Caco-2 (cell line): ENCODE data around the gene LRRC47. TPM values are rescaled to one million over a fixed set of nuclear protein-coding genes. Genes with fewer than 3 reads are reported as not detected.

Experiments used
- BruUV-seq: library from RNA; stranded (reverse); fragments of 400-500 nt; replicated peaks from 2 replicates; lab custom pipeline; 2021; lab: Mats Ljungman, UMichigan
- CTCF ChIA-PET: fragments of 300-600 bp; sonication (Branson Sonifier 250); formaldehyde crosslinking; loops from one replicate; lab custom pipeline; 2022; ENCODE audit warnings: antibody characterized with exemption; lab: Charles Lee
- POLR2A ChIA-PET: fragments of 300-600 bp; sonication (Branson Sonifier 250); formaldehyde crosslinking; loops from one replicate; lab custom pipeline; 2022; ENCODE audit warnings: antibody characterized with exemption; lab: Charles Lee
- DNase-seq, 2 experiments: peaks; one replicate each; pipeline versions ENCODE4 v3.0.0 to v3.0.0-alpha.2; 2020 to 2022
- H3K27me3 ChIP-seq: replicated peaks from 2 replicates; pipeline ENCODE4 v1.6.0; 2011; ENCODE audit warnings: low read length; ENCODE audit not compliant: control insufficient read depth, insufficient read depth
- H3K36me3 ChIP-seq: 2 replicates; pipeline ENCODE4 v1.5.1; 2011; ENCODE audit warnings: low read length; ENCODE audit not compliant: control insufficient read depth, insufficient read depth
- H3K4me1 ChIP-seq: fragments of 250-450 bp; sonication (Bioruptor Pico); 2 replicates; pipeline ENCODE4 v1.5.1; 2020; ENCODE audit warnings: mild to moderate bottlenecking
- H3K4me3 ChIP-seq: 2 replicates; pipeline ENCODE4 v1.5.1; 2011; ENCODE audit warnings: low read depth, mild to moderate bottlenecking, control low read depth, low read length
- H3K9me3 ChIP-seq: fragments of 250-450 bp; sonication (Bioruptor Pico); 2 replicates; pipeline ENCODE4 v1.5.1; 2020; ENCODE audit warnings: mild to moderate bottlenecking, moderate library complexity
- H3K27ac Mint-ChIP-seq: one replicate; pipeline ENCODE4 v1.8.0; 2022; ENCODE audit warnings: mixed read lengths; ENCODE audit not compliant: unreplicated experiment
- H3K27me3 Mint-ChIP-seq: one replicate; pipeline ENCODE4 v1.8.0; 2022; ENCODE audit warnings: mixed read lengths; ENCODE audit not compliant: insufficient read depth, unreplicated experiment
- H3K36me3 Mint-ChIP-seq: one replicate; pipeline ENCODE4 v1.8.0; 2022; ENCODE audit warnings: mild to moderate bottlenecking, mixed read lengths; ENCODE audit not compliant: insufficient read depth, unreplicated experiment
- H3K4me1 Mint-ChIP-seq: one replicate; pipeline ENCODE4 v1.8.0; 2022; ENCODE audit warnings: low read depth, mixed read lengths; ENCODE audit not compliant: unreplicated experiment
- H3K4me3 Mint-ChIP-seq: one replicate; pipeline ENCODE4 v1.8.0; 2022; ENCODE audit warnings: mild to moderate bottlenecking, moderate library complexity, mixed read lengths; ENCODE audit not compliant: unreplicated experiment
- H3K9me3 Mint-ChIP-seq: one replicate; pipeline ENCODE4 v1.8.0; 2022; ENCODE audit warnings: mixed read lengths; ENCODE audit not compliant: unreplicated experiment
- intact Hi-C: fragments of 100-400 bp; cut with micrococcal nuclease; formaldehyde crosslinking; loops from one replicate; pipeline ENCODE4 v1.10.0; 2022; ENCODE audit not compliant: unreplicated experiment
- total RNA-seq: library from RNA; stranded (reverse); gene quantifications from 2 replicates; pipeline ENCODE4 v1.2.3, GENCODE V29; 2022
- TF ChIP-seq, protein P1 (sequence below), 2 experiments: fragments of 200-600 bp in 1 of 2; IDR thresholded peaks; 1 replicate in 1 of 2; 2 replicates in 1 of 2; pipeline versions ENCODE4 v1.5.1 to v1.8.0; 2011 to 2022; ENCODE audit warnings: antibody characterized with exemption in 1 of 2, control low read depth in 1 of 2, inconsistent platforms in 1 of 2, low read depth in 1 of 2, low read length in 1 of 2, mild to moderate bottlenecking in 1 of 2, moderate library complexity in 1 of 2; ENCODE audit not compliant: insufficient read depth in 1 of 2, severe bottlenecking in 1 of 2, unreplicated experiment in 1 of 2

LRRC47 gene
- total RNA-seq, 1 experiment from 2014 or later: 48.5 TPM

DNA sequence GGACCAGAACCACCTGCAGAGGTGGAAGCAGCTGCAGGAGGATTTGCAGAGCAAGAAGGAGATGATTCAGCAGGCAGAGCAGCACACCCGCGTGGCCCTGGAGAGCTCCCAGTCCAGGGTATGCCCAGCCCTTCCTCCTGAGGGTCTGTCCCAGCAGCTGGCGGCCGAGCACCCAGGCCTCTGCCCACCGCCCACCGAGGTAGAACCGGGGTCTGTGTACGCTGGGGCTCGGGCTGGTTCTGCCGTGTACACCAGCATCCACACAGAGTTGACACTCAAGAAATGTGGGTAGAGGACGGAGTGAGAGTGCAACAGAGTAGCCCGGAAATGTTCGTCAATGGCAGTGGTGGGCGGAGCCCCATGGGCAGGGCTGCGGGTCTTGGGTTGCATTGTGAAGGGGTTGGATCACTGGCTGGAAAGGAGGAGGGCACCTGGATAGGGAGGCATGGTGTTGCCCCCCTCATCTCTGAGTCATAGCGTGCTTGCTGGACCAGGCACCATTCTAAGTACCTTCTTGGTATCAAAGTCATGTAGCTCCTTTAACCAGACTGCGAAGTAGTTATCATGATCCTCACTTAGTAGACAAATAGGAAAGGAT, 28.9 kb downstream of the LRRC47 start:
- TF ChIP-seq, protein P1, sequence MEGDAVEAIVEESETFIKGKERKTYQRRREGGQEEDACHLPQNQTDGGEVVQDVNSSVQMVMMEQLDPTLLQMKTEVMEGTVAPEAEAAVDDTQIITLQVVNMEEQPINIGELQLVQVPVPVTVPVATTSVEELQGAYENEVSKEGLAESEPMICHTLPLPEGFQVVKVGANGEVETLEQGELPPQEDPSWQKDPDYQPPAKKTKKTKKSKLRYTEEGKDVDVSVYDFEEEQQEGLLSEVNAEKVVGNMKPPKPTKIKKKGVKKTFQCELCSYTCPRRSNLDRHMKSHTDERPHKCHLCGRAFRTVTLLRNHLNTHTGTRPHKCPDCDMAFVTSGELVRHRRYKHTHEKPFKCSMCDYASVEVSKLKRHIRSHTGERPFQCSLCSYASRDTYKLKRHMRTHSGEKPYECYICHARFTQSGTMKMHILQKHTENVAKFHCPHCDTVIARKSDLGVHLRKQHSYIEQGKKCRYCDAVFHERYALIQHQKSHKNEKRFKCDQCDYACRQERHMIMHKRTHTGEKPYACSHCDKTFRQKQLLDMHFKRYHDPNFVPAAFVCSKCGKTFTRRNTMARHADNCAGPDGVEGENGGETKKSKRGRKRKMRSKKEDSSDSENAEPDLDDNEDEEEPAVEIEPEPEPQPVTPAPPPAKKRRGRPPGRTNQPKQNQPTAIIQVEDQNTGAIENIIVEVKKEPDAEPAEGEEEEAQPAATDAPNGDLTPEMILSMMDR (IDR thresholded peaks at IDR 0.05; ENCODE audit: insufficient read depth in 1 of 2, low read depth in 1 of 2, low read length in 1 of 2, severe bottlenecking in 1 of 2, unreplicated experiment in 1 of 2): no peak
- peaks cover 7% of the 10 kb centered on the region for H3K9me3 Mint-ChIP-seq
- Histone ChIP-seq H3K27me3 (no peaks in the 10 kb centered on the region), H3K9me3 (no peaks in the 10 kb centered on the region), H3K4me3 (no peak overlapping the region), H3K4me1 (no peaks in the 10 kb centered on the region), H3K36me3 (no peaks in the 10 kb centered on the region)
- DNase-seq: no peak
- intact Hi-C loops: no loop called here
- H3K27me3 Mint-ChIP-seq: peaks cover 15% of the 10 kb centered on the region
- H3K36me3 Mint-ChIP-seq: no peaks in the 10 kb centered on the region
- no TSS peak for BruUV-seq
- H3K27ac Mint-ChIP-seq: no peak overlapping the region
- POLR2A ChIA-PET: interaction anchor here (0.6 kb wide), 1 partner anchor 20 kb away, joined by 6 read pairs; no protein-coding TSS in a partner anchor
- H3K4me3 Mint-ChIP-seq: no peak overlapping the region
- CTCF ChIA-PET: no interaction called here
- H3K4me1 Mint-ChIP-seq: no peaks in the 10 kb centered on the region

- Histone ChIP-seq H3K9me3 (no peaks in the 10 kb centered on the region), H3K36me3 (no peaks in the 10 kb centered on the region), H3K27me3 (no peaks in the 10 kb centered on the region), H3K4me1 (no peaks in the 10 kb centered on the region), H3K4me3 (no peak overlapping the region)
- intact Hi-C loops: no loop called here
- TF ChIP-seq, protein P1 (IDR thresholded peaks at IDR 0.05; ENCODE audit: insufficient read depth in 1 of 2, low read depth in 1 of 2, low read length in 1 of 2, severe bottlenecking in 1 of 2, unreplicated experiment in 1 of 2): no peak
- H3K27ac Mint-ChIP-seq: no peak overlapping the region
- H3K9me3 Mint-ChIP-seq: peaks cover 7% of the 10 kb centered on the region
- ChIA-PET CTCF (no interaction called here), POLR2A (no interaction called here)
- peaks cover 6% of the 10 kb centered on the region for H3K4me1 Mint-ChIP-seq
- no peaks in the 10 kb centered on the region for H3K36me3 Mint-ChIP-seq
- DNase-seq: no peak
- no peak overlapping the region for H3K4me3 Mint-ChIP-seq
- BruUV-seq: no TSS peak
- H3K27me3 Mint-ChIP-seq: peaks cover 26% of the 10 kb centered on the region
Measured at GRCh38 chr1:3763351-3764125, 32.8 kb downstream of the LRRC47 start.

GRCh38 chr1:3762873-3763228, 33.4 kb downstream of the LRRC47 start:
- Histone ChIP-seq H3K9me3 (no peaks in the 10 kb centered on the region), H3K4me3 (no peak overlapping the region), H3K36me3 (no peaks in the 10 kb centered on the region), H3K27me3 (no peaks in the 10 kb centered on the region), H3K4me1 (no peaks in the 10 kb centered on the region)
- DNase-seq: no peak
- Mint-ChIP-seq H3K4me3 (no peak overlapping the region), H3K27ac (no peak overlapping the region), H3K27me3 (peaks cover 26% of the 10 kb centered on the region), H3K36me3 (no peaks in the 10 kb centered on the region), H3K4me1 (peaks cover 6% of the 10 kb centered on the region), H3K9me3 (peaks cover 7% of the 10 kb centered on the region)
- no TSS peak for BruUV-seq
- TF ChIP-seq, protein P1 (IDR thresholded peaks at IDR 0.05; ENCODE audit: insufficient read depth in 1 of 2, low read depth in 1 of 2, low read length in 1 of 2, severe bottlenecking in 1 of 2, unreplicated experiment in 1 of 2): no peak
- POLR2A ChIA-PET: no interaction called here
- CTCF ChIA-PET: no interaction called here
- intact Hi-C loops: no loop called here
